ENCODE measurements around the gene PARP14. TPM values are rescaled to one million over a fixed set of nuclear protein-coding genes. Genes with fewer than 3 reads are reported as not detected.

PARP14 gene
- total and polyA plus RNA-seq, 2 donors (not counting 3 experiments of a cell fraction or from before 2014, with no cell fraction given): 19.7 to 41.5 TPM

GRCh38 chr3:122665226-122665786 is 15.3 kb upstream of the PARP14 start:
- Histone ChIP-seq H3K27ac (ENCODE audit: insufficient read depth, low read depth, low read length) (no peak overlapping the region), H3K79me2 (ENCODE audit: control insufficient read depth, insufficient read depth, low read length) (no peaks in the 10 kb centered on the region), H3K9ac (replicated peaks; ENCODE audit: extremely low read depth, insufficient read depth, low read length) (no peak overlapping the region), H3K36me3 (ENCODE audit: control insufficient read depth in 2 of 2, extremely low read depth in 1 of 2, insufficient read depth in 2 of 2, low read length in 2 of 2) (no peaks in the 10 kb centered on the region), H3K4me2 (ENCODE audit: insufficient read depth, low read length) (no peak overlapping the region), H2AFZ (ENCODE audit: low read depth, low read length) (no peak overlapping the region), H3K4me3 (replicated peaks in 1 of 3; ENCODE audit: insufficient read depth in 1 of 3, low read depth in 1 of 3, low read length in 3 of 3) (no peak overlapping the region), H3K27me3 (ENCODE audit: control insufficient read depth in 2 of 2, insufficient read depth in 2 of 2, low read length in 2 of 2) (peaks cover 4 to 9% of the 10 kb centered on the region in 2 experiments), H3K4me1 (ENCODE audit: control insufficient read depth, extremely low read depth, insufficient read depth, low read length) (no peaks in the 10 kb centered on the region), H3K9me1 (replicated peaks; ENCODE audit: control insufficient read depth, extremely low read depth, insufficient read depth, low read length) (no peaks in the 10 kb centered on the region), H4K20me1 (replicated peaks; ENCODE audit: control insufficient read depth, extremely low read depth, insufficient read depth, low read length) (no peaks in the 10 kb centered on the region), H3K9me3 (replicated peaks; ENCODE audit: control insufficient read depth, insufficient read depth, low read length) (no peaks in the 10 kb centered on the region)
- no TSS peak for BruUV-seq (replicated peaks)
- dilution Hi-C loops (cut with MboI; ENCODE audit: extremely low pct_ligation_motif_present, low sequenced_read_pairs) (no loop called here), intact Hi-C loops (cut with micrococcal nuclease) (no loop called here)
- POLR2A ChIA-PET: no interaction called here
- DNase-seq (ENCODE audit: low read depth, low spot score): no peak
- CTCF ChIA-PET: interaction anchor here (1.6 kb wide), 1 partner anchor 11 kb away, joined by 4 read pairs; no protein-coding TSS in a partner anchor
- no peak for FAIRE-seq
- TF ChIP-seq POLR2AphosphoS5 (IDR thresholded peaks at IDR 0.05; ENCODE audit: insufficient read depth, low read depth, low read length): no peak

- no peak overlapping the region for H2AFZ ChIP-seq (ENCODE audit: low read depth, low read length)
- ChIA-PET CTCF (no interaction called here), POLR2A (no interaction called here)
- TF ChIP-seq POLR2A (IDR thresholded peaks at IDR 0.05; ENCODE audit: low read depth, low read length) (no peak), CTCF (IDR thresholded peaks at IDR 0.05; ENCODE audit: extremely low read depth in 1 of 2, insufficient read depth in 1 of 2, low read depth in 1 of 2, low read length in 2 of 2) (no peak), POLR2AphosphoS5 (IDR thresholded peaks at IDR 0.05; ENCODE audit: insufficient read depth, low read depth, low read length) (no peak), FOS (IDR thresholded peaks at IDR 0.05; ENCODE audit: borderline replicate concordance, insufficient read depth, low read length) (no peak), MAX (IDR thresholded peaks at IDR 0.05; ENCODE audit: insufficient read depth, insufficient read length) (no peak), MYC (IDR thresholded peaks at IDR 0.05; ENCODE audit: low read depth, low read length) (no peak)
- H3K9me1 ChIP-seq (replicated peaks; ENCODE audit: control insufficient read depth, extremely low read depth, insufficient read depth, low read length): no peaks in the 10 kb centered on the region
- no peaks in the 10 kb centered on the region for H3K9me3 ChIP-seq (replicated peaks; ENCODE audit: control insufficient read depth, insufficient read depth, low read length)
- no peak overlapping the region for H3K27ac ChIP-seq (ENCODE audit: insufficient read depth, low read depth, low read length)
- H3K36me3 ChIP-seq (ENCODE audit: control insufficient read depth in 2 of 2, extremely low read depth in 1 of 2, insufficient read depth in 2 of 2, low read length in 2 of 2): no peaks in the 10 kb centered on the region
- peaks cover 4 to 9% of the 10 kb centered on the region in 2 experiments for H3K27me3 ChIP-seq (ENCODE audit: control insufficient read depth in 2 of 2, insufficient read depth in 2 of 2, low read length in 2 of 2)
- DNase-seq (ENCODE audit: low read depth, low spot score) (no peak), FAIRE-seq (no peak)
- no peaks in the 10 kb centered on the region for H3K4me1 ChIP-seq (ENCODE audit: control insufficient read depth, extremely low read depth, insufficient read depth, low read length)
- H4K20me1 ChIP-seq (replicated peaks; ENCODE audit: control insufficient read depth, extremely low read depth, insufficient read depth, low read length): no peaks in the 10 kb centered on the region
- dilution Hi-C loops (cut with MboI; ENCODE audit: extremely low pct_ligation_motif_present, low sequenced_read_pairs) (no loop called here), intact Hi-C loops (cut with micrococcal nuclease) (no loop called here)
- BruUV-seq (replicated peaks): no TSS peak
- H3K4me3 ChIP-seq (replicated peaks in 1 of 3; ENCODE audit: insufficient read depth in 1 of 3, low read depth in 1 of 3, low read length in 3 of 3): no peak overlapping the region
- H3K4me2 ChIP-seq (ENCODE audit: insufficient read depth, low read length): no peak overlapping the region
- no peaks in the 10 kb centered on the region for H3K79me2 ChIP-seq (ENCODE audit: control insufficient read depth, insufficient read depth, low read length)
- no peak overlapping the region for H3K9ac ChIP-seq (replicated peaks; ENCODE audit: extremely low read depth, insufficient read depth, low read length)
These were observed 14.8 kb upstream of the PARP14 start for GRCh38 chr3:122665881-122666280.

Data from endothelial cell of umbilical vein (primary cell).